ENCODE measurements around the gene MYO7B. TPM values are rescaled to one million over a fixed set of nuclear protein-coding genes. Genes with fewer than 3 reads are reported as not detected.

The MYO7B gene
- polyA plus RNA-seq, 6 donors from 2014 or later, result 1.7 to 44.3 (median 12.0) TPM

DNA sequence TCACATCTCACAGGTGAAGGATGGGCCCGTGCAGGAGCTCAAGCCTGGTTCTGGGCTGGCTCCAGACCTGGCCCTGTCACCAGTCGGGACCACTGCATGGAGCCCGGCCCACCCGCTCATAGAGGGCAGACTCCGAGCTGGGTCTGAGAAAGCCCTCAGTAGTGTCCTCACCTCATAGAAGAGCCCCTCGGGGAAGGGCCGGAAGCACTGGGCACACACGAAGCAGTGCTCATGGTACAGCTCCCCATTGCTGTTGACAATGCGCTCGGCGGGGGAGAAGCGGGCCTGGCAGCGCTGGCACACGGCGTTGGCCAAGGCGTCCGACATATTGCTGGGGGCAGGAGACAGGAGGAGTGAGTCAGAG, 121.7 kb downstream of the MYO7B start:
- DNase-seq (no peak), ATAC-seq (ENCODE audit: low read depth in 2 of 2) (no peak)
- peaks cover 13 to 33% (median 22%) of the 10 kb centered on the region in 3 donors for H3K4me1 Mint-ChIP-seq
- H3K27ac Mint-ChIP-seq, result no peak overlapping the region
- peaks cover 0 to 6% (median 0%) of the 10 kb centered on the region in 7 donors for H3K9me3 Mint-ChIP-seq
- no peaks in the 10 kb centered on the region for H3K36me3 Mint-ChIP-seq
- H3K27me3 Mint-ChIP-seq, result peaks cover 0 to 17% (median 16%) of the 10 kb centered on the region in 3 donors
- H3K4me3 Mint-ChIP-seq, result no peak overlapping the region

DNA sequence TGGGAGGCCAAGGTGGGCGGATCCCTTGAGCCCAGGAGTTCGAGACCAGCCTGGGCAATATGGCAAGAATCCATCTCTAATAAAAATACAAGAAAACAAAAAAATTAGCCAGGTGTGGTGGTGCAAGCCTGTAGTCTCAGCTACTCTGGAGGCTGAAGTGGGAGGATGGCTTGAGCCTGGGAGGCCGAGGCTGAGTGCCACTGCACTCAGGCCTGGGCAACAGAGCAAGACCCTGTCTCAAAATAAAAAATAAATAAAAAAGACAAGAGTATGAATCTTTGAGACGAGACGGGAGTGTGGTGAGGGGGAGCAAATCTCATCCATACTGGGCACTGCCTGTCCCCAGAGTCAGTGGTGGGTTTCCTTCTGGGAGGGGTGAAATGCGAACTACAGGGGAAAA, 122.7 kb downstream of the MYO7B start:
- no peak overlapping the region for H3K4me3 Mint-ChIP-seq
- peaks cover 4 to 24% (median 12%) of the 10 kb centered on the region in 3 donors for H3K4me1 Mint-ChIP-seq
- ATAC-seq (ENCODE audit: low read depth in 2 of 2) (no peak), DNase-seq (no peak)
- H3K9me3 Mint-ChIP-seq, result peaks cover 0 to 6% (median 0%) of the 10 kb centered on the region in 7 donors
- peaks cover 0 to 21% (median 21%) of the 10 kb centered on the region in 3 donors for H3K27me3 Mint-ChIP-seq
- no peak overlapping the region for H3K27ac Mint-ChIP-seq
- no peaks in the 10 kb centered on the region for H3K36me3 Mint-ChIP-seq

GRCh38 chr2:127658641-127659407, 123.3 kb downstream of the MYO7B start:
- peaks cover 8 to 23% (median 12%) of the 10 kb centered on the region in 3 donors for H3K4me1 Mint-ChIP-seq

GRCh38 chr2:127659408-127660290, 124.2 kb downstream of the MYO7B start:
- peaks cover 0 to 7% of the 10 kb centered on the region in 2 donors for H3K36me3 Mint-ChIP-seq
- ATAC-seq (ENCODE audit: low read depth in 2 of 2) (peak in 1 of 2 donors; percentile 39), DNase-seq (no peak)
- peaks cover 4 to 32% (median 29%) of the 10 kb centered on the region in 3 donors for H3K27me3 Mint-ChIP-seq
- no peak overlapping the region for H3K4me3 Mint-ChIP-seq
- H3K27ac Mint-ChIP-seq, result no peak overlapping the region
- peaks cover 9 to 23% (median 10%) of the 10 kb centered on the region in 3 donors for H3K4me1 Mint-ChIP-seq
- H3K9me3 Mint-ChIP-seq, result peaks cover 0 to 6% (median 0%) of the 10 kb centered on the region in 7 donors

More at GRCh38 chr2:127658641-127659407, 123.3 kb downstream of the MYO7B start:
- peaks cover 0 to 6% (median 0%) of the 10 kb centered on the region in 7 donors for H3K9me3 Mint-ChIP-seq
- no peak overlapping the region for H3K4me3 Mint-ChIP-seq
- DNase-seq, result no peak
- peaks cover 0 to 5% of the 10 kb centered on the region in 2 donors for H3K36me3 Mint-ChIP-seq
- H3K27ac Mint-ChIP-seq, result no peak overlapping the region
- peaks cover 3 to 28% (median 27%) of the 10 kb centered on the region in 3 donors for H3K27me3 Mint-ChIP-seq
- no peak for ATAC-seq (ENCODE audit: low read depth in 2 of 2)

DNA sequence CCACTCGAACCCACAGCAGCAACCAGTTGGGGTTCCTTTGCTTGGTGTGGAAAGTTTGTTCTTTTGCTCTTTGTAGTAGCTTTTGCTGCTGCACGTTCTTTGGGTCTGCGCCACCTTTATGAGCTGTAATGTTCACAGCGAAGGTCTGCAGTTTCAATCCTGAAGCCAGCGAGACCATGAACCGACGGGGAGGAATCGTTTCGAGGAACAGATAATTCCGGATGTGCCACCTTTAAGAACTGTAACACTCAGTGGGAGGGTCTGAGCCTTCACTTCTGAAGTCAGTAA, 124.8 kb downstream of the MYO7B start:
- no peak for DNase-seq
- ATAC-seq (ENCODE audit: low read depth in 2 of 2), result no peak
- Mint-ChIP-seq H3K4me1 (peaks cover 6 to 23% (median 9%) of the 10 kb centered on the region in 3 donors), H3K4me3 (no peak overlapping the region), H3K36me3 (peaks cover 0 to 7% of the 10 kb centered on the region in 2 donors), H3K9me3 (peaks cover 0 to 6% (median 0%) of the 10 kb centered on the region in 7 donors), H3K27ac (no peak overlapping the region), H3K27me3 (peaks cover 9 to 38% (median 31%) of the 10 kb centered on the region in 3 donors)

DNA sequence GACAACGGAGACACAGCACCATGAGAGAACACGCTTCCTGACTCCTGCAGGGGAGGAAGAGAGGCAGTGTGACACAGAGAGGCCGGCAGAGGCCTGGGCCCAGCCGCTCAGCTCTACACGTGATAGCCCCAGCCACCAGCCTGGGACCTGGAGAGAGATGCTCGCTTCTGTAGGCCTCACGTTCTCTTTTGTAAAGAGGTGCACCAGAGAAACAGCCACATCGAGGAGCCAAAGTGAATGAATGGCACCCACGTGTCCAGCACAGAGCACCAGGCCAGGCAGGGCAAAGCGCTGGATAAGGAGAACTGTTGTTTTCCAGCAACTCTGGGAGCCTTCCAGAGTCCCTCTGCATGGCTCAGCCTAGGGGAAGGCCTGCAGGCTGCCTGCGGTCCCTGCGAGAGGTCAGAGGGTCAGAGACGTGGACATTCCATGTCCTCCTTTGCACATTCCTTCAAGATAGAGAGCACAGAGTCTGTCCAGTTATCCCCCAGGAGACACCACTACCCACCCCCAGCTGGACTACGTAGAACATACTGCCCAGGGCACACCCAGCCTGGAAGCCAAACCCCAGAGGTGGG, 125.7 kb downstream of the MYO7B start:
- DNase-seq, result no peak
- ATAC-seq (ENCODE audit: low read depth in 2 of 2), result no peak
- Mint-ChIP-seq H3K27ac (no peak overlapping the region), H3K9me3 (peaks cover 0 to 6% (median 0%) of the 10 kb centered on the region in 7 donors), H3K4me1 (peaks cover 6 to 23% (median 9%) of the 10 kb centered on the region in 3 donors), H3K27me3 (peaks cover 18 to 45% (median 38%) of the 10 kb centered on the region in 3 donors), H3K4me3 (no peak overlapping the region), H3K36me3 (peaks cover 0 to 7% of the 10 kb centered on the region in 2 donors)

- peaks cover 0 to 6% (median 0%) of the 10 kb centered on the region in 7 donors for H3K9me3 Mint-ChIP-seq
- H3K4me1 Mint-ChIP-seq, result peaks cover 6 to 17% (median 9%) of the 10 kb centered on the region in 3 donors
- DNase-seq (no peak), ATAC-seq (ENCODE audit: low read depth in 2 of 2) (no peak)
- no peak overlapping the region for H3K27ac Mint-ChIP-seq
- no peak overlapping the region for H3K4me3 Mint-ChIP-seq
- H3K27me3 Mint-ChIP-seq, result peaks cover 26 to 53% (median 46%) of the 10 kb centered on the region in 3 donors
- peaks cover 0 to 7% of the 10 kb centered on the region in 2 donors for H3K36me3 Mint-ChIP-seq
Observed at GRCh38 chr2:127661949-127662510, 126.5 kb downstream of the MYO7B start.

GRCh38 chr2:127662937-127663565, 127.6 kb downstream of the MYO7B start:
- no peak for ATAC-seq (ENCODE audit: low read depth in 2 of 2)
- Mint-ChIP-seq H3K27me3 (peaks cover 31 to 53% (median 46%) of the 10 kb centered on the region in 3 donors), H3K4me3 (peak overlapping the region in 1 of 8 donors; percentile 63), H3K36me3 (peaks cover 0 to 7% of the 10 kb centered on the region in 2 donors), H3K27ac (no peak overlapping the region), H3K4me1 (peaks cover 6 to 17% (median 9%) of the 10 kb centered on the region in 3 donors), H3K9me3 (peaks cover 0 to 6% (median 0%) of the 10 kb centered on the region in 7 donors)
- no peak for DNase-seq

DNA sequence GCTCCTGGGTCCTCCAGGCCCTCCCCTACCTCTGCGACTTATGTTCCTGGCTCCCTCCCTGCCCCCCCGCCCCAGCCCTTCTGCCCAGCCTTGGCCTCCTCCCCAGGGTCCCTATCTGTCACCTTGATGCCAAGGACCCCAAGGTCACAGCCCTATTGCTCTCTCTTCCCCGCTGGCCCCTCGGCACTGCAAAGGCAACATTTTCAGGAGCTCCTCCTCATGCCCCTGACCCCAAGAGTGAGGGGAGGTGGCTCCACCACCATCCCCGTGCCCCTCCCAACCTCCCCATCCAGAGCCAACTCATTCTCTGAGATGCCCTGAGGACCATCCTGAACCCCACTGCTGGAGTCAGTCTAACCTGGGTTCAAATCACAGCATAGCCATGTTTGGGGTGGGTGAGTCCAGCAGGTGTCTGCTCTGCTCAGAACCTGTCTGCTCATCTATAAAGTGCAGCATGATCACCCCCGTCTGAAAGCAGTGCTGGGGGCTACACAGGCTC, 128.1 kb downstream of the MYO7B start:
- Mint-ChIP-seq H3K27ac (peak overlapping the region in 1 of 6 donors; percentile 53), H3K27me3 (peaks cover 31 to 53% (median 46%) of the 10 kb centered on the region in 3 donors), H3K36me3 (peaks cover 0 to 7% of the 10 kb centered on the region in 2 donors), H3K4me1 (peaks cover 6 to 16% (median 9%) of the 10 kb centered on the region in 3 donors), H3K4me3 (peak overlapping the region in 5 of 8 donors; percentile 20 to 63 (median 48)), H3K9me3 (peaks cover 0 to 6% (median 0%) of the 10 kb centered on the region in 7 donors)
- ATAC-seq (ENCODE audit: low read depth in 2 of 2), result peak in 1 of 2 donors; percentile 16
- no peak for DNase-seq

- peaks cover 6 to 11% (median 9%) of the 10 kb centered on the region in 3 donors for H3K4me1 Mint-ChIP-seq
- peak overlapping the region in 6 of 8 donors; percentile 20 to 51 (median 38) for H3K4me3 Mint-ChIP-seq
- peaks cover 35 to 49% (median 46%) of the 10 kb centered on the region in 3 donors for H3K27me3 Mint-ChIP-seq
- peak overlapping the region in 1 of 6 donors; percentile 53 for H3K27ac Mint-ChIP-seq
- peaks cover 0 to 6% (median 0%) of the 10 kb centered on the region in 7 donors for H3K9me3 Mint-ChIP-seq
- H3K36me3 Mint-ChIP-seq, result peaks cover 0 to 7% of the 10 kb centered on the region in 2 donors
- ATAC-seq (ENCODE audit: low read depth in 2 of 2), result peak; percentile 27 to 52
- no peak for DNase-seq
Observed at GRCh38 chr2:127664065-127664894, 128.8 kb downstream of the MYO7B start.

GRCh38 chr2:127664895-127665225, 129.4 kb downstream of the MYO7B start:
- H3K4me1 Mint-ChIP-seq, result peaks cover 6 to 8% (median 7%) of the 10 kb centered on the region in 3 donors
- peak overlapping the region in 2 of 8 donors; percentile 12 to 61 for H3K4me3 Mint-ChIP-seq
- no peak for DNase-seq
- no peak for ATAC-seq (ENCODE audit: low read depth in 2 of 2)
- no peak overlapping the region for H3K27ac Mint-ChIP-seq
- peaks cover 0 to 5% (median 0%) of the 10 kb centered on the region in 7 donors for H3K9me3 Mint-ChIP-seq
- peaks cover 35 to 49% (median 46%) of the 10 kb centered on the region in 3 donors for H3K27me3 Mint-ChIP-seq
- H3K36me3 Mint-ChIP-seq, result peaks cover 0 to 7% of the 10 kb centered on the region in 2 donors

All from naive B cell (primary cell).